Epithelial cell of proximal tubule (primary cell): ENCODE data around the gene MCEE. TPM values are rescaled to one million over a fixed set of nuclear protein-coding genes. Genes with fewer than 3 reads are reported as not detected.

Experiments
- DNase-seq: peaks from one replicate; pipeline ENCODE4 v3.0.0-alpha.2; 2011; ENCODE audit warnings: low read depth
- H3K4me3 ChIP-seq: 2 replicates; pipeline ENCODE4 v1.5.1; 2011; ENCODE audit warnings: low read depth, mild to moderate bottlenecking, low read length
- CTCF ChIP-seq: conservative IDR thresholded peaks from 2 replicates; pipeline ENCODE4 v1.5.1; 2012; ENCODE audit warnings: low read depth, mild to moderate bottlenecking, low read length
- total RNA-seq: library from RNA; depleted of rRNA; stranded (reverse); fragments of >200 nt; gene quantifications from 2 replicates; pipeline ENCODE4 v1.2.3, GENCODE V29; 2015

MCEE gene
- total RNA-seq, 1 donor from 2014 or later, result 2.4 TPM

GRCh38 chr2:71068218-71069035 lies 61.6 kb downstream of the MCEE start, which contains the start of gene NAGK:
Gene NAGK (plus strand): TSS chr2:71068648. CDS start chr2:71068684, 36 bp downstream.
- DNase-seq, result peak; percentile 52
- TF ChIP-seq CTCF, result no peak
- peak within 1 kb of the TSS; percentile 74 for H3K4me3 ChIP-seq

GRCh38 chr2:71067567-71068217 lies 62.3 kb downstream of the MCEE start:
- TF ChIP-seq CTCF, result peak; percentile 7
- DNase-seq, result no peak
- peak overlapping the region; percentile 74 for H3K4me3 ChIP-seq

- DNase-seq, result no peak
- no peak overlapping the region for H3K4me3 ChIP-seq
- TF ChIP-seq CTCF, result no peak
Measured at GRCh38 chr2:71066856-71067255, 63.2 kb downstream of the MCEE start.

- DNase-seq, result no peak
- TF ChIP-seq CTCF, result no peak
- no peak overlapping the region for H3K4me3 ChIP-seq
Measured at GRCh38 chr2:71064754-71065621, 65.0 kb downstream of the MCEE start.

GRCh38 chr2:71064110-71064611 lies 65.9 kb downstream of the MCEE start:
- no peak overlapping the region for H3K4me3 ChIP-seq
- TF ChIP-seq CTCF, result no peak
- DNase-seq, result no peak

- DNase-seq, result no peak
- TF ChIP-seq CTCF, result no peak
- H3K4me3 ChIP-seq, result no peak overlapping the region
Measured at GRCh38 chr2:71063216-71063615, 66.8 kb downstream of the MCEE start.
